Bone marrow (tissue), 2 donors: ENCODE data around the gene DOCK3.

Source experiments
- DNase-seq, 2 donors: peaks; one replicate each; lab custom pipeline; 2025; lab: John Stamatoyannopoulos, UW

Gene DOCK3

GRCh38 chr3:51426921-51427320, 752.2 kb downstream of the DOCK3 start:
- no peak for DNase-seq

DNA sequence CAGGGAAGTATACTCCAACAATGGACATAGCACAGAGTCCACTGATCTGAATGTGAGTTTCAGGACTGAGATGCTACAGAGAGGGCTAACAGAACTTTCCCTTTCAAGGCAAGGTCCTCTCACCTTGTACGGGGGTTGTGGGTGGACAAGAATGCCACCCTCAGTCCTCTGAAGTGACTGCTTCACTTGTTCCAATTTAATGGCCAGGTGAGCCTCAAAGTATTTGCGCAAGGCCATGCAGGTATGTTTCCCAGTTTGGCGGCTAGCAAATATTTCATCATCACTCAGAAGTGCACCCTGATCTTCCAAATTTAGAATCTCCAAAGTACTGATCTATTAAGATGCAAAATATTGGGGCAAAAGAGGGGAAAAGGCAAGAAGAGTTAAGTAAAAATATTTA, 754.4 kb downstream of the DOCK3 start:
- DNase-seq: no peak
